ENCODE measurements around the gene IL17REL.
A peak's percentile ranks its signal among the peaks of the same experiment; 100 is the strongest.

IL17REL gene

GRCh38 chr22:49966041-49966773, 46.4 kb downstream of the IL17REL start:
- no peak for DNase-seq

- DNase-seq = no peak
These were observed 47.2 kb downstream of the IL17REL start for GRCh38 chr22:49965091-49966040.

- DNase-seq = no peak
These were observed 48.2 kb downstream of the IL17REL start for GRCh38 chr22:49964136-49965090.

- no peak for DNase-seq
These were observed 48.9 kb downstream of the IL17REL start for GRCh38 chr22:49963647-49964026.

GRCh38 chr22:49962751-49963646, 49.6 kb downstream of the IL17REL start:
- DNase-seq = no peak

GRCh38 chr22:49962012-49962750, 50.4 kb downstream of the IL17REL start:
- DNase-seq = no peak

- DNase-seq = no peak
These were observed 51.0 kb downstream of the IL17REL start for GRCh38 chr22:49961601-49962011.

GRCh38 chr22:49961005-49961600, 51.5 kb downstream of the IL17REL start:
- no peak for DNase-seq

- peak; percentile 83 for DNase-seq
These were observed 52.2 kb downstream of the IL17REL start, which contains the start of gene PIM3 for GRCh38 chr22:49960159-49961004. Gene PIM3, plus strand, starts transcription at chr22:49960772. Its CDS starts 176 bp downstream, at chr22:49960948.

GRCh38 chr22:49959782-49960158, 52.8 kb downstream of the IL17REL start:
- DNase-seq = peak; percentile 53

- no peak for DNase-seq
These were observed 53.4 kb downstream of the IL17REL start for GRCh38 chr22:49958931-49959781.

- DNase-seq = no peak
These were observed 54.1 kb downstream of the IL17REL start for GRCh38 chr22:49958366-49958921.

GRCh38 chr22:49957826-49958365, 54.7 kb downstream of the IL17REL start:
- DNase-seq = no peak

- no peak for DNase-seq
These were observed 55.4 kb downstream of the IL17REL start for GRCh38 chr22:49956914-49957825.

- DNase-seq = no peak
These were observed 56.2 kb downstream of the IL17REL start for GRCh38 chr22:49956418-49956770.

GRCh38 chr22:49955581-49956417, 56.8 kb downstream of the IL17REL start:
- no peak for DNase-seq

All from NK-92 treated with Interleukin-12 subunit alpha and Interleukin-12 subunit beta, amount 100 ng/mL, for 24 hours (cell line).